Bronchial epithelial cell (primary cell): Measurements from ENCODE around the gene CHD6. TPM values are rescaled to one million over a fixed set of nuclear protein-coding genes. Genes with fewer than 3 reads are reported as not detected.

Experiments used
- DNase-seq: peaks from one replicate; pipeline ENCODE4 v3.0.0-alpha.2; 2010; ENCODE audit warnings: low read depth
- FAIRE-seq: peaks from 2 replicates; lab custom pipeline; 2011; peaks lifted over from hg19 to GRCh38; lab: Jason Lieb, UNC
- H3K27me3 ChIP-seq: 2 replicates; pipeline ENCODE4 v1.5.1; 2011; ENCODE audit warnings: low read length; ENCODE audit not compliant: control insufficient read depth, insufficient read depth
- H3K36me3 ChIP-seq: 2 replicates; pipeline ENCODE4 v1.5.1; 2011; ENCODE audit warnings: low read length; ENCODE audit not compliant: control insufficient read depth, insufficient read depth
- H3K4me3 ChIP-seq: 2 replicates; pipeline ENCODE4 v1.5.1; 2011; ENCODE audit warnings: mild to moderate bottlenecking, low read depth, low read length, control low read depth
- CTCF ChIP-seq: IDR thresholded peaks from 2 replicates; pipeline ENCODE4 v1.5.1; 2011; ENCODE audit warnings: mild to moderate bottlenecking, moderate library complexity, low read length, control low read depth, inconsistent platforms; ENCODE audit not compliant: insufficient read depth, severe bottlenecking
- total RNA-seq: library from RNA; depleted of rRNA; stranded (reverse); fragments of >200 nt; gene quantifications from 2 replicates; pipeline ENCODE4 v1.2.1, GENCODE V29; 2014

The CHD6 gene
- total RNA-seq, 1 donor from 2014 or later = 10.8 TPM

DNA sequence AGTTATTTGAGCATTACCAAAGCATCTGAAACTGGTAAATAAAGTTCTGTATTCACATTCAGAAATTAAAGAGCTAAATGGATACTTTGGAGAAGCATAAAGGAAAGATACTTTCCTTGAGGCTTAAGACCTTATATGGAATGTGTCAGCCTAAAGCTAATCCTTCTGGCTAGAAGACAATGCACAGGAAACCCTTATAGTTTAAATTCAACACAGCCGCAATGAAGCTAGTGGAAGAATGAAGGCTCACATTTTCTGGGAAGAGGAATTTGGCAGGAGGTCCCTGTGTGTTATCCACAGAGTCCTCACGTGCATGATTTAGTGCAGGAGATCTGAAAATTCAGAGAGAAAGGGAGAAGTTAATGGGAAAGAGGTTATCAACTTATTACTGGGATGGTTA is 21.5 kb upstream of the CHD6 start:
- Histone ChIP-seq H3K27me3 (no peaks in the 10 kb centered on the region), H3K4me3 (no peak overlapping the region), H3K36me3 (no peaks in the 10 kb centered on the region)
- DNase-seq = no peak
- no peak for TF ChIP-seq CTCF
- no peak for FAIRE-seq

GRCh38 chr20:41638456-41638855 is 20.3 kb upstream of the CHD6 start:
- H3K27me3 ChIP-seq = no peaks in the 10 kb centered on the region
- no peak for FAIRE-seq
- TF ChIP-seq CTCF = no peak

DNA sequence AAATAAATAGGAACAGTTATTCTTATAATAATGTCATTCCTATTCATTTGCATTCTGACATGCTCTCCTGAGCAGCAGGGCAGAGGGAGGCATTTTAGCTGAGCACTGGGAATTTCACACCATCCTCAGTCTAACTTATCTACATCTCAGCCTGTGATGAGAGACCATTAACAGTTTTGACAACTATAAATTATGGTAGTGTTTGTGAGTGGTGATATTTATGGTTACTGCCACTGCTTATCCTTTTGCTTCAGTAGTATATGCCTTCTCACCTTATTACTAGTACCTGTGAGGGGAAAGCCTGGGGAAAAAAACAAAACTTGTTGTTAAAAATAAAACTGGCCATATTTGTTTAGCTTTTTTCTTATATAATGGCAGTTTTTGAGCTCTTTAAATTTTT is 17.0 kb upstream of the CHD6 start:
- no peak for FAIRE-seq
- TF ChIP-seq CTCF = no peak
- no peak for DNase-seq

More at GRCh38 chr20:41638456-41638855, 20.3 kb upstream of the CHD6 start:
- DNase-seq = no peak
- Histone ChIP-seq H3K4me3 (no peak overlapping the region), H3K36me3 (no peaks in the 10 kb centered on the region)

GRCh38 chr20:41632896-41633295 is 14.7 kb upstream of the CHD6 start:
- DNase-seq = peak; percentile 64
- H3K36me3 ChIP-seq = no peaks in the 10 kb centered on the region
- TF ChIP-seq CTCF = no peak
- no peaks in the 10 kb centered on the region for H3K27me3 ChIP-seq
- no peak overlapping the region for H3K4me3 ChIP-seq
- FAIRE-seq = no peak

More for the DNA sequence above, 17.0 kb upstream of the CHD6 start:
- no peaks in the 10 kb centered on the region for H3K36me3 ChIP-seq
- no peak overlapping the region for H3K4me3 ChIP-seq
- H3K27me3 ChIP-seq = no peaks in the 10 kb centered on the region

DNA sequence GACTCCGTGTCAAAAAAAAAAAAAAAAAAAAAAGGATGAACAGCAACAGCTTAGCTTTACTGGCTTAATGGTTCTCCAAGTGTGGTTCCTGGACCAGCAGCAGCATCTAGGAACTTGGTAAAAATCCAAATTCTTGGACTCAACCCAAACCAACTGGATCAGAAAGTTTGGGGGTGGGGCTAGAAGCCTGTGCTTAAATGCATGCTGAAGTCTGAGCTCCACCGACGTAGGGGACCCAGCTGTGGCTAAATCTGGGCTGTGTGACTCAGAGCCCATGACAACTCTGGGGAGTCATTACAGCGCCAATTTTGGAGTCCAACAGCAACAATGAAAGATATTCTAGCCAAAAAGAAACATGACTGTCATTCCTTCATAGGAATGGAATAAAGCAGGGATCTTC is 13.6 kb upstream of the CHD6 start:
- no peak for TF ChIP-seq CTCF
- DNase-seq (no peak), FAIRE-seq (no peak)
- Histone ChIP-seq H3K4me3 (no peak overlapping the region), H3K27me3 (no peaks in the 10 kb centered on the region), H3K36me3 (no peaks in the 10 kb centered on the region)

DNA sequence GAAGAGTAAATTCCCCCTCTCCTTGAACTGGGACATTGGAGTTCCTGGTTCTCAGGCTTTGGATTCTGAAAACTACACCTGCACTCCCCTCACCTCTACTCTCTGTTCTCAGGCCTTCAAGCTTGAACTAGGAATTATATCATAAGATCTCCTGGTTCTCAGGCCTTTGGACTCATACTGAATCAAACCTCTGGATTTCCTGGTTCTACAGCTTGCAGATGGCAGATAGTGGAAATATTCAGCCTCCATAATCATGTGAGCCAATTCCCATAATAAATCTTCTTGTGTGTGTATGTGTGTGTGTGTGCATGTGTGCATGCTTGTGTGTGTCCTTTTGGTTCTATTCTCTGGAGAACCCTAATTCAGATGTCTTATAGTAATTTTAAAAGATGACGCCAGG is 12.7 kb upstream of the CHD6 start:
- Histone ChIP-seq H3K36me3 (no peaks in the 10 kb centered on the region), H3K4me3 (no peak overlapping the region), H3K27me3 (no peaks in the 10 kb centered on the region)
- no peak for DNase-seq
- no peak for TF ChIP-seq CTCF
- FAIRE-seq = no peak
